Endodermal cell (in vitro differentiated cells): ENCODE measurements around the gene C5orf52. TPM values are rescaled to one million over a fixed set of nuclear protein-coding genes. Genes with fewer than 3 reads are reported as not detected.
"Not testable (repeated sequence)": the region's sequence is repeated elsewhere in the genome, so short reads cannot be mapped to it uniquely, and the experiment has no call there.

Source experiments
- DNase-seq: peaks from one replicate; pipeline ENCODE4 v3.0.0-alpha.2; 2017
- H3K27ac ChIP-seq: 2 replicates; pipeline ENCODE4 v1.5.1; 2013; ENCODE audit warnings: mild to moderate bottlenecking, low read depth, low read length, moderate library complexity
- H3K27me3 ChIP-seq: 2 replicates; pipeline ENCODE4 v1.6.1; 2013; ENCODE audit warnings: mild to moderate bottlenecking, low read length, moderate library complexity; ENCODE audit not compliant: insufficient read depth, control insufficient read depth, poor library complexity, severe bottlenecking
- H3K36me3 ChIP-seq: 2 replicates; pipeline ENCODE4 v1.7.0; 2013; ENCODE audit warnings: mild to moderate bottlenecking, low read length, moderate library complexity; ENCODE audit not compliant: control insufficient read depth, insufficient read depth
- H3K4me1 ChIP-seq: one replicate; pipeline ENCODE4 v1.7.0; 2013; ENCODE audit warnings: low read length; ENCODE audit not compliant: control insufficient read depth, insufficient read depth
- H3K4me3 ChIP-seq: 2 replicates; pipeline ENCODE4 v1.5.1; 2013; ENCODE audit warnings: mild to moderate bottlenecking, low read length, moderate library complexity
- H3K9ac ChIP-seq: 2 replicates; pipeline ENCODE4 v1.6.1; 2013; ENCODE audit warnings: mild to moderate bottlenecking, low read length, moderate library complexity; ENCODE audit not compliant: poor library complexity, severe bottlenecking; ENCODE audit errors: extremely low read depth
- H3K9me3 ChIP-seq: 2 replicates; pipeline ENCODE4 v1.6.1; 2013; ENCODE audit warnings: mild to moderate bottlenecking, low read length, moderate library complexity; ENCODE audit not compliant: control insufficient read depth
- H3K27ac Mint-ChIP-seq: 2 replicates; pipeline ENCODE4 v1.8.0; 2020; ENCODE audit warnings: mixed read lengths
- H3K27me3 Mint-ChIP-seq: 2 replicates; pipeline ENCODE4 v1.8.0; 2021; ENCODE audit warnings: mild to moderate bottlenecking, mixed read lengths; ENCODE audit not compliant: insufficient read depth
- H3K36me3 Mint-ChIP-seq: 2 replicates; pipeline ENCODE4 v1.8.0; 2020; ENCODE audit warnings: low read depth, mixed read lengths
- H3K4me1 Mint-ChIP-seq: 2 replicates; pipeline ENCODE4 v1.8.0; 2020; ENCODE audit warnings: mixed read lengths
- H3K4me3 Mint-ChIP-seq: 2 replicates; pipeline ENCODE4 v1.8.0; 2020; ENCODE audit warnings: mild to moderate bottlenecking, moderate library complexity, mixed read lengths
- H3K9me3 Mint-ChIP-seq: 2 replicates; pipeline ENCODE4 v1.8.0; 2020; ENCODE audit warnings: mild to moderate bottlenecking, mixed read lengths
- CTCF ChIP-seq: fragments of 200-600 bp; sonication (generic); conservative IDR thresholded peaks from 2 replicates; pipeline ENCODE4 v1.5.0; 2021; ENCODE audit warnings: antibody characterized with exemption, mild to moderate bottlenecking
- WGBS, 2 experiments: methylation state at CpG; one replicate each; pipeline versions ENCODE4 v1.1.5 to v1.1.7; 2013; ENCODE audit warnings: missing lambda C conversion rate in 2 of 2, mixed read lengths in 1 of 2; ENCODE audit not compliant: insufficient coverage in 1 of 2, insufficient read length in 1 of 2; 5-methylcytosine and 5-hydroxymethylcytosine counted together
- total RNA-seq, 2 donors: library from RNA; stranded (reverse); fragmentation: NEBNext Ultra II Directional in 1 of 2; extraction: Animal tissue kit (Norgen Biotek cat#: 25700) in 1 of 2; gene quantifications; 2 replicates in 1 of 2; 3 replicates in 1 of 2; pipeline ENCODE4 v1.2.1, GENCODE V29; 2021

Gene C5orf52
- total RNA-seq, 2 donors from 2014 or later: not detected

- Histone ChIP-seq H3K27me3 (no peaks in the 10 kb centered on the region), H3K4me3 (no peak overlapping the region), H3K4me1 (peaks cover 5% of the 10 kb centered on the region), H3K9me3 (no peaks in the 10 kb centered on the region), H3K36me3 (no peaks in the 10 kb centered on the region), H3K9ac (no peak overlapping the region), H3K27ac (no peak overlapping the region)
- Mint-ChIP-seq H3K4me3 (no peak overlapping the region), H3K27me3 (peaks cover 17% of the 10 kb centered on the region), H3K4me1 (peaks cover 13% of the 10 kb centered on the region), H3K27ac (no peak overlapping the region), H3K9me3 (no peaks in the 10 kb centered on the region), H3K36me3 (no peaks in the 10 kb centered on the region)
- WGBS, 2 experiments: 85 to 91% methylated on average over 3 to 4 of the region's 4 CpGs
- DNase-seq: no peak
- no peak for TF ChIP-seq CTCF
Observed at GRCh38 chr5:157681048-157681447, 9.7 kb downstream of the C5orf52 start.

- H3K36me3 Mint-ChIP-seq: no peaks in the 10 kb centered on the region
- no peak for DNase-seq
- no peaks in the 10 kb centered on the region for H3K9me3 Mint-ChIP-seq
- Histone ChIP-seq H3K27ac (no peak overlapping the region), H3K9me3 (no peaks in the 10 kb centered on the region), H3K27me3 (no peaks in the 10 kb centered on the region), H3K4me3 (no peak overlapping the region), H3K36me3 (no peaks in the 10 kb centered on the region), H3K9ac (no peak overlapping the region), H3K4me1 (peaks cover 5% of the 10 kb centered on the region)
- H3K27ac Mint-ChIP-seq: no peak overlapping the region
- H3K27me3 Mint-ChIP-seq: peaks cover 9% of the 10 kb centered on the region
- H3K4me1 Mint-ChIP-seq: peaks cover 23% of the 10 kb centered on the region
- 60 to 82% methylated on average over 2 to 3 of the region's 3 CpGs for WGBS, 2 experiments
- TF ChIP-seq CTCF: no peak
- H3K4me3 Mint-ChIP-seq: no peak overlapping the region
Observed at GRCh38 chr5:157682257-157682656, 10.9 kb downstream of the C5orf52 start.

GRCh38 chr5:157686276-157687197 lies 15.2 kb downstream of the C5orf52 start:
- WGBS, 2 experiments: 89 to 91% methylated on average over 11 to 14 of the region's 14 CpGs
- H3K9me3 Mint-ChIP-seq, H3K27me3 ChIP-seq, H3K4me3 ChIP-seq, H3K4me1 ChIP-seq, H3K9me3 ChIP-seq, H3K27ac ChIP-seq, H3K36me3 Mint-ChIP-seq, H3K27ac Mint-ChIP-seq, H3K9ac ChIP-seq, H3K36me3 ChIP-seq, H3K27me3 Mint-ChIP-seq, H3K4me3 Mint-ChIP-seq: not testable (repeated sequence)
- peaks cover 11% of the 10 kb centered on the region for H3K4me1 Mint-ChIP-seq
- peak; percentile 28 for DNase-seq
